ENCODE data around the gene TRAF3. TPM values are rescaled to one million over a fixed set of nuclear protein-coding genes. Genes with fewer than 3 reads are reported as not detected.

TRAF3 gene
- total RNA-seq, 1 donor: 19.5 TPM

DNA sequence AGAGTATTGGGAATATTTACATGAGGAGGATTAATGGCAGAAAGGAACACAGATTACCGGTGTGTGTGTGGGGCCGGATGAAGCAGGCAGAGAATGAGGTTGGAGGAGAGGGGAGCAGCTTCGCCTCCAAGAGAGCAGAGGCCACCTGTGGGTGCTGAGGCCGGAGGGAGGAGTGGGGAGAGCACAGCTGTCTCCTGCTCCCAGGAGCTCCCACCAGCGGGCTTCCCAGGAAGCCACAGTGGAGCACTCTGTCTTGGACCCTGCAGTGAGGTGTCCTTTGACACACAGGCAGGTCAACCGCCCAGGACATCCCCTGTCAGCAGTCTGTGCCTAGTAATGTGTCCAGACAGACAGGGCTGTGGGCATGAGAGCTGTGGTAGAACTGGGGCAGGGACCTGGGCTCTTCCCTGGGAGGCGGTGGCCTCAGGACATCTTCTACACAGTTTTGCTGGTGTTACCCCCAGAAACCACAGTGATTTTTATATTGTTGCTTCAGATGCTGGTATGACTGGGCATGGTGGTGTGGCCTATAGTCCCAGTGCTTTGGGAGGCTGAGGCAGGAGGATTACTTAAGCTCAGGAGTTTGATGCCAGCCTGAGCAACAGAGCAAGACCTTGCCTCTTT, 126.8 kb downstream of the TRAF3 start:
- Histone ChIP-seq H3K4me2 (ENCODE audit: insufficient read depth, low read length) (no peak overlapping the region), H3K79me2 (ENCODE audit: insufficient read depth, low read length) (no peaks in the 10 kb centered on the region), H3K36me3 (ENCODE audit: insufficient read depth, low read length) (peaks cover 17% of the 10 kb centered on the region), H4K20me1 (ENCODE audit: insufficient read depth, low read length) (no peaks in the 10 kb centered on the region), H3K27me3 (ENCODE audit: insufficient read depth, low read length) (no peaks in the 10 kb centered on the region), H3K27ac (ENCODE audit: low read depth, low read length) (no peak overlapping the region), H3K9me3 (ENCODE audit: low read depth, low read length) (no peaks in the 10 kb centered on the region), H3K4me3 (ENCODE audit: insufficient read depth, low read length) (no peak overlapping the region), H2AFZ (ENCODE audit: low read length) (no peak overlapping the region), H3K4me1 (ENCODE audit: insufficient read depth, low read length) (no peaks in the 10 kb centered on the region)
- TF ChIP-seq, protein P1, sequence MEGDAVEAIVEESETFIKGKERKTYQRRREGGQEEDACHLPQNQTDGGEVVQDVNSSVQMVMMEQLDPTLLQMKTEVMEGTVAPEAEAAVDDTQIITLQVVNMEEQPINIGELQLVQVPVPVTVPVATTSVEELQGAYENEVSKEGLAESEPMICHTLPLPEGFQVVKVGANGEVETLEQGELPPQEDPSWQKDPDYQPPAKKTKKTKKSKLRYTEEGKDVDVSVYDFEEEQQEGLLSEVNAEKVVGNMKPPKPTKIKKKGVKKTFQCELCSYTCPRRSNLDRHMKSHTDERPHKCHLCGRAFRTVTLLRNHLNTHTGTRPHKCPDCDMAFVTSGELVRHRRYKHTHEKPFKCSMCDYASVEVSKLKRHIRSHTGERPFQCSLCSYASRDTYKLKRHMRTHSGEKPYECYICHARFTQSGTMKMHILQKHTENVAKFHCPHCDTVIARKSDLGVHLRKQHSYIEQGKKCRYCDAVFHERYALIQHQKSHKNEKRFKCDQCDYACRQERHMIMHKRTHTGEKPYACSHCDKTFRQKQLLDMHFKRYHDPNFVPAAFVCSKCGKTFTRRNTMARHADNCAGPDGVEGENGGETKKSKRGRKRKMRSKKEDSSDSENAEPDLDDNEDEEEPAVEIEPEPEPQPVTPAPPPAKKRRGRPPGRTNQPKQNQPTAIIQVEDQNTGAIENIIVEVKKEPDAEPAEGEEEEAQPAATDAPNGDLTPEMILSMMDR (IDR thresholded peaks at IDR 0.05; ENCODE audit: extremely low read depth, low read depth, low read length): no peak
- peak; percentile 57 for DNase-seq (ENCODE audit: insufficient read length, low spot score, missing footprints)

DNA sequence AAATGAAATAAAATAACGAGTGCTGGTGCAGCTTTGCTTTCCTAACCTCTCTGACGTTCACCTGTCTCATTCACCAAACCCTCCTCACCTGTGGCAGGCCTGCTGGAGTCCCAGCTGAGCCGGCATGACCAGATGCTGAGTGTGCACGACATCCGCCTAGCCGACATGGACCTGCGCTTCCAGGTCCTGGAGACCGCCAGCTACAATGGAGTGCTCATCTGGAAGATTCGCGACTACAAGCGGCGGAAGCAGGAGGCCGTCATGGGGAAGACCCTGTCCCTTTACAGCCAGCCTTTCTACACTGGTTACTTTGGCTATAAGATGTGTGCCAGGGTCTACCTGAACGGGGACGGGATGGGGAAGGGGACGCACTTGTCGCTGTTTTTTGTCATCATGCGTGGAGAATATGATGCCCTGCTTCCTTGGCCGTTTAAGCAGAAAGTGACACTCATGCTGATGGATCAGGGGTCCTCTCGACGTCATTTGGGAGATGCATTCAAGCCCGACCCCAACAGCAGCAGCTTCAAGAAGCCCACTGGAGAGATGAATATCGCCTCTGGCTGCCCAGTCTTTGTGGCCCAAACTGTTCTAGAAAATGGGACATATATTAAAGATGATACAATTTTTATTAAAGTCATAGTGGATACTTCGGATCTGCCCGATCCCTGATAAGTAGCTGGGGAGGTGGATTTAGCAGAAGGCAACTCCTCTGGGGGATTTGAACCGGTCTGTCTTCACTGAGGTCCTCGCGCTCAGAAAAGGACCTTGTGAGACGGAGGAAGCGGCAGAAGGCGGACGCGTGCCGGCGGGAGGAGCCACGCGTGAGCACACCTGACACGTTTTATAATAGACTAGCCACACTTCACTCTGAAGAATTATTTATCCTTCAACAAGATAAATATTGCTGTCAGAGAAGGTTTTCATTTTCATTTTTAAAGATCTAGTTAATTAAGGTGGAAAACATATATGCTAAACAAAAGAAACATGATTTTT, 128.2 kb downstream of the TRAF3 start:
- Histone ChIP-seq H3K27ac (ENCODE audit: low read depth, low read length) (no peak overlapping the region), H3K27me3 (ENCODE audit: insufficient read depth, low read length) (no peaks in the 10 kb centered on the region), H3K9me3 (ENCODE audit: low read depth, low read length) (no peaks in the 10 kb centered on the region), H3K36me3 (ENCODE audit: insufficient read depth, low read length) (peaks cover 13% of the 10 kb centered on the region), H4K20me1 (ENCODE audit: insufficient read depth, low read length) (no peaks in the 10 kb centered on the region), H3K4me2 (ENCODE audit: insufficient read depth, low read length) (no peak overlapping the region), H3K79me2 (ENCODE audit: insufficient read depth, low read length) (no peaks in the 10 kb centered on the region), H3K4me3 (ENCODE audit: insufficient read depth, low read length) (no peak overlapping the region), H3K4me1 (ENCODE audit: insufficient read depth, low read length) (no peaks in the 10 kb centered on the region), H2AFZ (ENCODE audit: low read length) (no peak overlapping the region)
- DNase-seq (ENCODE audit: insufficient read length, low spot score, missing footprints): peak; percentile 79
- TF ChIP-seq, protein P1 (IDR thresholded peaks at IDR 0.05; ENCODE audit: extremely low read depth, low read depth, low read length): no peak

DNA sequence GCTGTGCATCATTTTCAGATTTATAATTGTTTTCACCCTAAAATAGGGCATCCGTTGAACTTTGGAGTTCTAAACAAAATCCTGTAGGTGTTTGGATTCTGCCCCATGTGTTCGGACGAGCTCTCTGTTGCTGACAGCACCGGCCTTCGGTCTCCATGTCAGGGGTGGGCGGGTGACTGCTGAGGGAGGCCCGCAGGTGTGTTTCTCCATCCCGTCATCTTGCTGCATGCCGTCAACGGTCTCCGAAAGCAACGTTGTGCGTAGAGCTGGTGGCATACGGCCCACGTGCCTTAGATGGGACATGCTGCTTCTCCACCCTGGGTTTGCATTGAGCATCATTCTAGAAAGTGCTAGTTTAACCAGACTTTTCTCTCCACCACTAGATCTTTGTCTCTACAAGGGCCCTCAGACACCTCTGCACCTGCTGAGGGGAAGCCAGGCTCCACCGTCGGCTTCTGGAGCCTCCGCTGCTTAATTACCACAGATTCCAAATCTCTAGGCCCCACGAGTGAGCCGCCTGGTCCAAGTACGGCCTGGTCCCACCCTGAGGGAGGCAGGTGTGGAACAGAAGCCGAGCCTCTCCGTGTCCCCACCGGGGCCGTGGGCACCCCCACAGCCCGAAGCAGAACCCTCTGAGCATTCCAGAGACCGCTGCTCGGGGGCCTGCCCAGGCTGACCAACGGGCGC, 129.5 kb downstream of the TRAF3 start:
- H3K27me3 ChIP-seq (ENCODE audit: insufficient read depth, low read length): no peaks in the 10 kb centered on the region
- H3K9me3 ChIP-seq (ENCODE audit: low read depth, low read length): no peaks in the 10 kb centered on the region
- H2AFZ ChIP-seq (ENCODE audit: low read length): no peak overlapping the region
- no peak overlapping the region for H3K4me3 ChIP-seq (ENCODE audit: insufficient read depth, low read length)
- no peaks in the 10 kb centered on the region for H3K79me2 ChIP-seq (ENCODE audit: insufficient read depth, low read length)
- H4K20me1 ChIP-seq (ENCODE audit: insufficient read depth, low read length): no peaks in the 10 kb centered on the region
- H3K27ac ChIP-seq (ENCODE audit: low read depth, low read length): no peak overlapping the region
- DNase-seq (ENCODE audit: insufficient read length, low spot score, missing footprints): peak; percentile 58
- TF ChIP-seq, protein P1 (IDR thresholded peaks at IDR 0.05; ENCODE audit: extremely low read depth, low read depth, low read length): no peak
- H3K4me1 ChIP-seq (ENCODE audit: insufficient read depth, low read length): no peaks in the 10 kb centered on the region
- H3K4me2 ChIP-seq (ENCODE audit: insufficient read depth, low read length): no peak overlapping the region
- H3K36me3 ChIP-seq (ENCODE audit: insufficient read depth, low read length): peaks cover 13% of the 10 kb centered on the region
